GM19467 (cell line): ENCODE results near the gene HHAT.
A peak's percentile ranks its signal among the peaks of the same experiment; 100 is the strongest.
"Not testable (repeated sequence)": the region's sequence is repeated elsewhere in the genome, so short reads cannot be mapped to it uniquely, and the experiment has no call there.

Experiments
- ATAC-seq: cut with Tn5 transposase; IDR thresholded peaks from one replicate; pipeline ENCODE4 v1.9.1; 2021; ENCODE audit warnings: mild to moderate bottlenecking, moderate library complexity; ENCODE audit not compliant: unreplicated experiment

HHAT gene

GRCh38 chr1:210354305-210354704 lies 25.6 kb downstream of the HHAT start:
- ATAC-seq: not testable (repeated sequence)

GRCh38 chr1:210358626-210359025 lies 29.9 kb downstream of the HHAT start:
- no peak for ATAC-seq

- no peak for ATAC-seq
These were observed 30.6 kb downstream of the HHAT start for GRCh38 chr1:210359255-210359654.

- ATAC-seq: no peak
These were observed 32.3 kb downstream of the HHAT start for GRCh38 chr1:210360852-210361477.

GRCh38 chr1:210361665-210362064 lies 33.0 kb downstream of the HHAT start:
- ATAC-seq: no peak

- ATAC-seq: no peak
These were observed 33.8 kb downstream of the HHAT start for GRCh38 chr1:210362526-210362925.

- ATAC-seq: no peak
These were observed 34.4 kb downstream of the HHAT start for GRCh38 chr1:210363119-210363518.

GRCh38 chr1:210364479-210364878 lies 35.8 kb downstream of the HHAT start:
- no peak for ATAC-seq

- ATAC-seq: no peak
These were observed 38.1 kb downstream of the HHAT start for GRCh38 chr1:210366767-210367166.

GRCh38 chr1:210367566-210367965 lies 38.9 kb downstream of the HHAT start:
- ATAC-seq: no peak

GRCh38 chr1:210369425-210369824 lies 40.7 kb downstream of the HHAT start:
- ATAC-seq: no peak

GRCh38 chr1:210371916-210372315 lies 43.2 kb downstream of the HHAT start:
- ATAC-seq: no peak

- ATAC-seq: no peak
These were observed 43.8 kb downstream of the HHAT start for GRCh38 chr1:210372491-210372890.

- ATAC-seq: no peak
These were observed 44.4 kb downstream of the HHAT start for GRCh38 chr1:210372931-210373627.

- peak; percentile 20 for ATAC-seq
These were observed 44.9 kb downstream of the HHAT start for GRCh38 chr1:210373628-210373877.

- peak; percentile 61 for ATAC-seq
These were observed 45.3 kb downstream of the HHAT start for GRCh38 chr1:210373878-210374599.

GRCh38 chr1:210374600-210374953 lies 45.9 kb downstream of the HHAT start:
- no peak for ATAC-seq

- ATAC-seq: no peak
These were observed 48.2 kb downstream of the HHAT start for GRCh38 chr1:210376836-210377372.

GRCh38 chr1:210377731-210378333 lies 49.1 kb downstream of the HHAT start:
- no peak for ATAC-seq

- no peak for ATAC-seq
These were observed 50.0 kb downstream of the HHAT start for GRCh38 chr1:210378736-210379135.

- ATAC-seq: no peak
These were observed 53.2 kb downstream of the HHAT start for GRCh38 chr1:210381934-210382333.

- no peak for ATAC-seq
These were observed 55.9 kb downstream of the HHAT start for GRCh38 chr1:210384625-210385024.
